Astrocyte (in vitro differentiated cells and primary cell): Measurements from ENCODE around the gene LZTR1. TPM values are rescaled to one million over a fixed set of nuclear protein-coding genes. Genes with fewer than 3 reads are reported as not detected.

ENCODE experiments used
- DNase-seq: peaks from one replicate; pipeline ENCODE4 v3.0.0-alpha.2; 2010; ENCODE audit warnings: low read depth
- FAIRE-seq: peaks from 2 replicates; lab custom pipeline; 2011; peaks lifted over from hg19 to GRCh38; lab: Jason Lieb, UNC
- H2AFZ ChIP-seq: 2 replicates; pipeline ENCODE4 v1.6.0; 2012; ENCODE audit warnings: low read depth, low read length, inconsistent platforms
- H3K27ac ChIP-seq: 2 replicates; pipeline ENCODE4 v1.5.1; 2011; ENCODE audit warnings: low read depth, low read length, inconsistent platforms
- H3K27me3 ChIP-seq: 2 replicates; pipeline ENCODE4 v1.6.0; 2011; ENCODE audit warnings: low read length, inconsistent platforms; ENCODE audit not compliant: insufficient read depth
- H3K36me3 ChIP-seq: 2 replicates; pipeline ENCODE4 v1.5.1; 2011; ENCODE audit warnings: low read length, inconsistent platforms; ENCODE audit not compliant: insufficient read depth
- H3K4me1 ChIP-seq: 2 replicates; pipeline ENCODE4 v1.5.1; 2011; ENCODE audit warnings: low read length, inconsistent platforms; ENCODE audit not compliant: insufficient read depth
- H3K4me2 ChIP-seq: 2 replicates; pipeline ENCODE4 v1.6.0; 2012; ENCODE audit warnings: low read length, inconsistent platforms
- H3K4me3 ChIP-seq: 2 replicates; pipeline ENCODE4 v1.5.1; 2011; ENCODE audit warnings: low read depth, mild to moderate bottlenecking, low read length, inconsistent platforms; ENCODE audit not compliant: insufficient read depth
- H3K79me2 ChIP-seq: 2 replicates; pipeline ENCODE4 v1.6.0; 2012; ENCODE audit warnings: mild to moderate bottlenecking, low read length, inconsistent platforms; ENCODE audit not compliant: insufficient read depth
- H3K9ac ChIP-seq: 2 replicates; pipeline ENCODE4 v1.6.0; 2012; ENCODE audit warnings: mild to moderate bottlenecking, low read length, inconsistent platforms
- H3K9me3 ChIP-seq: 2 replicates; pipeline ENCODE4 v1.5.1; 2012; ENCODE audit warnings: low read depth, mild to moderate bottlenecking, low read length, inconsistent platforms; ENCODE audit not compliant: insufficient read depth
- H4K20me1 ChIP-seq: 2 replicates; pipeline ENCODE4 v1.6.0; 2012; ENCODE audit warnings: low read length, inconsistent platforms; ENCODE audit not compliant: insufficient read depth
- H3K27ac Mint-ChIP-seq: one replicate; pipeline ENCODE4 v1.8.0; 2021; ENCODE audit warnings: mild to moderate bottlenecking, mixed read lengths; ENCODE audit not compliant: unreplicated experiment
- H3K27me3 Mint-ChIP-seq: one replicate; pipeline ENCODE4 v1.8.0; 2021; ENCODE audit warnings: low read depth, mixed read lengths; ENCODE audit not compliant: unreplicated experiment
- H3K36me3 Mint-ChIP-seq: one replicate; pipeline ENCODE4 v1.8.0; 2021; ENCODE audit warnings: low read depth, mixed read lengths; ENCODE audit not compliant: unreplicated experiment
- H3K4me1 Mint-ChIP-seq: one replicate; pipeline ENCODE4 v1.8.0; 2021; ENCODE audit warnings: low read depth, mixed read lengths; ENCODE audit not compliant: unreplicated experiment
- H3K4me3 Mint-ChIP-seq: one replicate; pipeline ENCODE4 v1.8.0; 2021; ENCODE audit warnings: mild to moderate bottlenecking, moderate library complexity, mixed read lengths; ENCODE audit not compliant: unreplicated experiment
- H3K9me3 Mint-ChIP-seq: one replicate; pipeline ENCODE4 v1.8.0; 2021; ENCODE audit warnings: mild to moderate bottlenecking, mixed read lengths; ENCODE audit not compliant: unreplicated experiment
- CTCF ChIP-seq: IDR thresholded peaks from 2 replicates; pipeline ENCODE4 v1.5.1; 2011; ENCODE audit warnings: low read depth, mild to moderate bottlenecking, inconsistent platforms, low read length, moderate library complexity; ENCODE audit not compliant: insufficient read depth
- EZH2 ChIP-seq: IDR thresholded peaks from 2 replicates; pipeline ENCODE4 v1.6.1; 2012; ENCODE audit warnings: mild to moderate bottlenecking, low read length, inconsistent platforms; ENCODE audit not compliant: insufficient read depth
- total RNA-seq: library from RNA; stranded (reverse); gene quantifications from 2 replicates; pipeline ENCODE4 v1.2.1, GENCODE V29; 2021

LZTR1 gene
- total RNA-seq, 1 donor from 2014 or later = 62.0 TPM

- Mint-ChIP-seq H3K27ac (peak overlapping the region; percentile 53), H3K4me1 (peaks cover 14% of the 10 kb centered on the region), H3K36me3 (peaks cover 7% of the 10 kb centered on the region), H3K4me3 (peak overlapping the region; percentile 78), H3K27me3 (no peaks in the 10 kb centered on the region), H3K9me3 (no peaks in the 10 kb centered on the region)
- H3K79me2 ChIP-seq = peaks cover 20% of the 10 kb centered on the region
- peak overlapping the region; percentile 56 for H3K4me3 ChIP-seq
- H3K36me3 ChIP-seq = peaks cover 18% of the 10 kb centered on the region
- peak overlapping the region; percentile 65 for H3K9ac ChIP-seq
- DNase-seq (peak; percentile 17), FAIRE-seq (no peak)
- no peak overlapping the region for H3K27ac ChIP-seq
- no peaks in the 10 kb centered on the region for H3K9me3 ChIP-seq
- peak overlapping the region; percentile 96 for H3K4me2 ChIP-seq
- H3K4me1 ChIP-seq = peaks cover 14% of the 10 kb centered on the region
- no peak for TF ChIP-seq CTCF
- no peak for TF ChIP-seq EZH2
- no peaks in the 10 kb centered on the region for H3K27me3 ChIP-seq
- H2AFZ ChIP-seq = peak overlapping the region; percentile 71
- peaks cover 37% of the 10 kb centered on the region for H4K20me1 ChIP-seq
These were observed 25.6 kb upstream of the LZTR1 start for GRCh38 chr22:20956258-20957101.

GRCh38 chr22:20957102-20957682 lies 24.9 kb upstream of the LZTR1 start:
- Histone ChIP-seq H3K4me2 (peak overlapping the region; percentile 96), H3K27ac (no peak overlapping the region), H3K9ac (peak overlapping the region; percentile 65), H4K20me1 (peaks cover 30% of the 10 kb centered on the region), H3K9me3 (no peaks in the 10 kb centered on the region), H3K4me1 (peaks cover 14% of the 10 kb centered on the region), H3K4me3 (peak overlapping the region; percentile 56), H3K36me3 (peaks cover 13% of the 10 kb centered on the region), H2AFZ (peak overlapping the region; percentile 71), H3K79me2 (peaks cover 13% of the 10 kb centered on the region), H3K27me3 (no peaks in the 10 kb centered on the region)
- FAIRE-seq (no peak), DNase-seq (no peak)
- Mint-ChIP-seq H3K27me3 (no peaks in the 10 kb centered on the region), H3K4me1 (peaks cover 9% of the 10 kb centered on the region), H3K36me3 (peaks cover 7% of the 10 kb centered on the region), H3K4me3 (peak overlapping the region; percentile 82), H3K9me3 (no peaks in the 10 kb centered on the region), H3K27ac (no peak overlapping the region)
- TF ChIP-seq CTCF = no peak
- peak; percentile 42 for TF ChIP-seq EZH2
